Stimulated activated naive CD8-positive, alpha-beta T cell treated with anti-CD3 and anti-CD28 coated beads, Interleukin-15, Interleukin-2, amounts not matched to agents 100 ng/mL and 50 ng/mL, for 24 hours (primary cell): Measurements from ENCODE around the gene PRSS56.

Experiments
- H3K27ac Mint-ChIP-seq: one replicate; pipeline ENCODE4 v1.8.0; 2021; ENCODE audit warnings: mild to moderate bottlenecking, mixed read lengths
- H3K27me3 Mint-ChIP-seq: one replicate; pipeline ENCODE4 v1.8.0; 2021; ENCODE audit warnings: mixed read lengths
- H3K36me3 Mint-ChIP-seq: one replicate; pipeline ENCODE4 v1.8.0; 2021; ENCODE audit warnings: low read depth, mixed read lengths
- H3K4me1 Mint-ChIP-seq: one replicate; pipeline ENCODE4 v1.8.0; 2021; ENCODE audit warnings: low read depth, mixed read lengths
- H3K4me3 Mint-ChIP-seq: one replicate; pipeline ENCODE4 v1.8.0; 2021; ENCODE audit warnings: mild to moderate bottlenecking, mixed read lengths
- H3K9me3 Mint-ChIP-seq: one replicate; pipeline ENCODE4 v1.8.0; 2021; ENCODE audit warnings: mixed read lengths

PRSS56 gene

GRCh38 chr2:232534940-232535651, 14.9 kb downstream of the PRSS56 start:
- Mint-ChIP-seq H3K27me3 (peaks cover 8% of the 10 kb centered on the region), H3K27ac (no peak overlapping the region), H3K9me3 (no peaks in the 10 kb centered on the region), H3K4me1 (peaks cover 5% of the 10 kb centered on the region), H3K36me3 (no peaks in the 10 kb centered on the region), H3K4me3 (no peak overlapping the region)

- H3K27ac Mint-ChIP-seq, result no peak overlapping the region
Observed at GRCh38 chr2:232535761-232536530, 15.8 kb downstream of the PRSS56 start.

DNA sequence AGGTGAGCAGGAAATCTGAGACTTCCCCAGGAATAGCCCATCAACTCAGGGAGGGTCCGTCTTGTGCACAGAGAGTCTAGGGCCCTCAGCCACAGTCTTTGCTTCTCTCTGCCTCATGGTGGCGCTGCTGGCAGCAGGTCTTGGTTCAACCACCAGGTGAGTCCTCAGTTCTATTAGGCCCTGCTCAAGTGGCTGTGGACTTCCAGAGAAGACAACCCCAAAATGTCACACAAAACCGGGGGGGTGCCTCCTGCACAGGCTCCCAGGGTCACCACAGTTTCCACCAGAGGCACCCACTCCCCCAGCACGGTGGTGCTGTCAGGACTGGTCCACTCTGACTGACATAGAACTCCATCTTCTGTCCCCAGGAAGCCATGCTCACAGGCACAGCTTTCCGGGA, 16.9 kb downstream of the PRSS56 start:
- Mint-ChIP-seq H3K27ac (no peak overlapping the region), H3K36me3 (no peaks in the 10 kb centered on the region), H3K9me3 (no peaks in the 10 kb centered on the region), H3K27me3 (peaks cover 5% of the 10 kb centered on the region), H3K4me3 (no peak overlapping the region), H3K4me1 (peaks cover 5% of the 10 kb centered on the region)

More at GRCh38 chr2:232535761-232536530, 15.8 kb downstream of the PRSS56 start:
- H3K4me3 Mint-ChIP-seq, result no peak overlapping the region
- no peaks in the 10 kb centered on the region for H3K36me3 Mint-ChIP-seq
- peaks cover 5% of the 10 kb centered on the region for H3K4me1 Mint-ChIP-seq
- H3K27me3 Mint-ChIP-seq, result peaks cover 5% of the 10 kb centered on the region
- H3K9me3 Mint-ChIP-seq, result no peaks in the 10 kb centered on the region

DNA sequence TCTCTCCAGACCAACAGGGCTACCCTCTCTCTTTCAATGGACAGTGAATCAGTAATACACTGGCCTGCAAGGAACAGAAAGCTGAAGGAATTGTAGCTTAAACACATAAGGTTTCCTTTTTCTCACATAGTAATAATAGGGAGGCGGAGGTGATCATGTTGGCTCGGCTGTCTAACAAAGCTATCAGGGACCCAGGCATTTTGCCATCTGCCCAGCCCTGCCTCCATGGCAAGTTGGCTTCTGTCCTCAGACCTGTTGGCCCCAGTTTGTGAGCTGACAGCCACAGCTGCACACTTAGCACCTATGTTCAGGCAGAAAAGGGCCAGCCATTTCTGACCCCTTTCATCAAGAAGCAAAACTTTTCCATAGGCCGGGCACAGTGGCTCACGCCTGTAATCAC, 17.3 kb downstream of the PRSS56 start:
- Mint-ChIP-seq H3K27me3 (peaks cover 5% of the 10 kb centered on the region), H3K4me3 (no peak overlapping the region), H3K27ac (no peak overlapping the region)

DNA sequence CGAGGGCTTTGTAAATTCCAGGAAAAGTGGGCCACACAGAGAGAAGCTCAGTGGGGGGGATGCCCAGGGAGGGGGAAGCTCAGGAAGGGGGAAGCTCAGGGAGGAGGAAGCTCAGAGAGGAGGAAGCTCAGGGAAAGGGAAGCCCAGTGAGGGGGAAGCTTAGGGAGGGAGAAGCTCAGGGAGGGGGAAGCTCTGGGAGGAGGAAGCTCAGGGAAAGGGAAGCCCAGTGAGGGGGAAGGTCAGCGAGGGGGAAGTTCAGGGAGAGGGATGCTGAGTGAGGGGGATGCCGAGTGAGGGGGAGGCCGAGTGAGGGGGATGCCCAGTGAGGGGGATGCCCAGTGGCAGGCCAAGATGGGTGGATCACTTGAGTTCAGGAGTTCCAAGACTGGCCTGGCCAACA, 18.5 kb downstream of the PRSS56 start:
- H3K36me3 Mint-ChIP-seq, result no peaks in the 10 kb centered on the region
- H3K4me3 Mint-ChIP-seq, result no peak overlapping the region
- peaks cover 5% of the 10 kb centered on the region for H3K4me1 Mint-ChIP-seq
- no peak overlapping the region for H3K27ac Mint-ChIP-seq
- no peaks in the 10 kb centered on the region for H3K9me3 Mint-ChIP-seq
- H3K27me3 Mint-ChIP-seq, result peaks cover 5% of the 10 kb centered on the region

More for the DNA sequence above, 17.3 kb downstream of the PRSS56 start:
- Mint-ChIP-seq H3K4me1 (peaks cover 5% of the 10 kb centered on the region), H3K9me3 (no peaks in the 10 kb centered on the region), H3K36me3 (no peaks in the 10 kb centered on the region)

- Mint-ChIP-seq H3K36me3 (no peaks in the 10 kb centered on the region), H3K27me3 (peaks cover 5% of the 10 kb centered on the region), H3K4me3 (no peak within 1 kb of the TSS), H3K9me3 (no peaks in the 10 kb centered on the region), H3K4me1 (peaks cover 5% of the 10 kb centered on the region), H3K27ac (no peak within 1 kb of the TSS)
Observed at GRCh38 chr2:232539298-232540231, 19.4 kb downstream of the PRSS56 start, which contains the start of gene CHRNG. Gene CHRNG, plus strand, starts transcription at chr2:232539692. Its CDS starts 56 bp downstream, at chr2:232539748.

DNA sequence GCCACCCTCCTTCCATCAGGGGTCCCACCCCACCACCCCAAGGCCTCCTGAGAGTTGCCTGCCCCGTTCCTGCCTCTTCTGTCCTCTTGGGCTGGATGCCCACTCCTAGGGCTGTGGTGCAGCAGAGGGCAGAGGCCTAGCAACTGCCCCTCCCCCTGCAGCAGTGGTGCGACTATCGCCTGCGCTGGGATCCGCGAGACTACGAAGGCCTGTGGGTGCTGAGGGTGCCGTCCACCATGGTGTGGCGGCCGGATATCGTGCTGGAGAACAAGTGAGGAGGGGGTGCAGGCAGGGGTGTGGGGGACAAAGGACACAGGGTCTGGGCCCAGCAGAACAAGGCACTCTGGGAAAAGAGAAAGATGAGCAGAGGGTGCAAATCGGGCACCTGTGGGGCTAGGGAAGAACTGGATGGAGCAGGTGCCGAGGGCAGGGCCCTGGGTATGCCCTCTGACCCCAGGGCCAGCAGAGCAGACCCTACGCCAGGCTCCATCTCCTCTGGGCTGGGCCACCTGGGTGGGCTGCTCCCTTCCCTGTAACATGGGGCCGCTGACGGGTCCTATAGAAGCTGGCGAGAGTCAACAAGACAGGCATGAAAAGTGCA, 20.4 kb downstream of the PRSS56 start:
- Mint-ChIP-seq H3K36me3 (peaks cover 2% of the 10 kb centered on the region), H3K9me3 (no peaks in the 10 kb centered on the region), H3K27me3 (peaks cover 5% of the 10 kb centered on the region), H3K4me1 (peaks cover 5% of the 10 kb centered on the region), H3K4me3 (no peak overlapping the region), H3K27ac (no peak overlapping the region)

DNA sequence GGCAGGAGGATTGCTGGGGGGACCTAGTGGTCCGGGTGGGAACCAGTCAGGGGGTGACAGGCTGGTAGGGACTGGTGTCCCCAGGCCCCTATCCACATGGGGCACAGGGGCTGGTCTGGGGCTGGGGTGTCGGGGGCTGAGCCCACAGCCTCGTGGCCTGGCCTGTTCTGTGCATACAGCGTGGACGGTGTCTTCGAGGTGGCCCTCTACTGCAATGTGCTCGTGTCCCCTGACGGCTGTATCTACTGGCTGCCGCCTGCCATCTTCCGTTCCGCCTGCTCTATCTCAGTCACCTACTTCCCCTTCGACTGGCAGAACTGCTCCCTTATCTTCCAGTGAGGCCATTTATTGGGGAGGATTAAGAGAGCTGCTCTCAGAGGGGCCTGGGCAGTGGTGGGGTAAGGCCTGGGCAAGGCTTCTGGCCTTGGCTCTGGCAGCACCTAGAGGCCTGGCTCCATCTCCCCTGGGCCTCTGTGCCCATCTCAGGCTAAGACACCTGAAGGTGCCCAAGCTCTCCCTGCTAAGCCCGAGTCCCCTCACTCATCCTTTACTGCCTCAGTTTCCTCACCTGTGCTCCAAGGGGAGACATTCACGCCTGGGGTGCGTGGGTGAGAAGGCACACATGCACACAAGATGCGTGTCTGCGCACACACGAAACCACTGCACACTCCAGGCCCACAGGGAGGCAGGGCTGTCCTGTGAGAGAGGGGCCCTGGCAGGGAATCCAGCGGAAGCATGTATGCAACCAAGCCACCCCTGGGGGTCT, 21.2 kb downstream of the PRSS56 start:
- peaks cover 9% of the 10 kb centered on the region for H3K36me3 Mint-ChIP-seq
- H3K4me3 Mint-ChIP-seq, result no peak overlapping the region
- H3K27ac Mint-ChIP-seq, result no peak overlapping the region
- peaks cover 5% of the 10 kb centered on the region for H3K27me3 Mint-ChIP-seq
- no peaks in the 10 kb centered on the region for H3K9me3 Mint-ChIP-seq
- H3K4me1 Mint-ChIP-seq, result peaks cover 6% of the 10 kb centered on the region

DNA sequence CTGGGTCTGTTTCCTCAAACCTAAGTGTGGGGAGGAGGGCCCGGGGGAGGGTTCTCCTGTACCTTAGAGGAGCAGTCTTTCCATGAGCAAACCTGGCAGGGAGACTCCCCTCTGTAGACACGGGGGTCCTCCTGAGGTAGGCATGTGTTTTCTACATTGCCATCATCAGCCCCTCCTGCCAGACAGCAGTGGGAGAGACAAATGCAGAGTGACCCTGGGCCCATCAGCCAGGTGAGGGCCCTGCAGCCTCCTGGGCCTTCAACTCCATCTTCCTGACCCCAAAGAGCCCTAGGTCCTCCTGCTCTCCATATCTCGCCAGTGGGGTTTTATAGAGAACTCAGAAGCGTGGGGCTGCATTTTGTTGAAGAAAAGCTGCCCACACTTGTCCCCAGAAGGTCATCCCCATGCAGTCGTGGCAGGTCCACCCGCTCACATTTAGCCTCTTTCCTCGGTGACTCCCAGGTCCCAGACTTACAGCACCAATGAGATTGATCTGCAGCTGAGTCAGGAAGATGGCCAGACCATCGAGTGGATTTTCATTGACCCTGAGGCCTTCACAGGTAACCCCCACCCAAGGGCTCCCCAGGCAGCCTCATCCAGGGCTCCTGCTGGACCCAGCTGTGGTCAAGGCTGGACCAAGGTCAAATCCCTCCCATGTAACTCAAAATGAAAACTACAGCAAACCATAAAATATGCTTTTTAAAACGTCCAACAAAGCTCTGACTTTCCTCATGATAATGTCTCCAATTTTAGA, 21.9 kb downstream of the PRSS56 start:
- Mint-ChIP-seq H3K27me3 (peaks cover 4% of the 10 kb centered on the region), H3K4me1 (peaks cover 10% of the 10 kb centered on the region), H3K9me3 (no peaks in the 10 kb centered on the region), H3K36me3 (peaks cover 13% of the 10 kb centered on the region), H3K4me3 (no peak overlapping the region), H3K27ac (no peak overlapping the region)

DNA sequence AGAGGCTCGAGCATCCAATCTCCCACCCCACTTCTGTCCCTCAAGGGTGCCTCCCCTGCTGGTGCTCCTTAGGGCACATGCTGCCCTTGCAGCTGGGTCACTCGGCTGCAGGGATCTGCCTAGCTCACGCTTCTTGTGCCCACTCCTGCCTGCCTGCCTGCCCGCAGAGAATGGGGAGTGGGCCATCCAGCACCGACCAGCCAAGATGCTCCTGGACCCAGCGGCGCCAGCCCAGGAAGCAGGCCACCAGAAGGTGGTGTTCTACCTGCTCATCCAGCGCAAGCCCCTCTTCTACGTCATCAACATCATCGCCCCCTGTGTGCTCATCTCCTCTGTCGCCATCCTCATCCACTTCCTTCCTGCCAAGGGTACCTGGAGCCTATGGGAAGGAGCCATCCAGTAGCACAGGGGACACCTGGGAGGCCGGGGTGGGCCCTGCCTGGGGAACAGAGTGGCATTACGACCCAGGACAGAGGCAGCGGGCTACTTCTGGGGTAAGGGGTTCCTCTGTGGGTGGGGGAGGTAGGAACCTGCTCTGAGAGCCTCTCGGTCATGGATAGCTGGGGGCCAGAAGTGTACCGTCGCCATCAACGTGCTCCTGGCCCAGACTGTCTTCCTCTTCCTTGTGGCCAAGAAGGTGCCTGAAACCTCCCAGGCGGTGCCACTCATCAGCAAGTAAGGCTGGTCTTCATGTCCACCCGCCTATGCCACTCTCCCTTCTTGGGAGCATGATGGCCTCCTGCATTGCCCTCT, 22.7 kb downstream of the PRSS56 start:
- Mint-ChIP-seq H3K4me1 (peaks cover 18% of the 10 kb centered on the region), H3K27me3 (no peaks in the 10 kb centered on the region), H3K9me3 (no peaks in the 10 kb centered on the region), H3K4me3 (no peak overlapping the region), H3K27ac (no peak overlapping the region), H3K36me3 (peaks cover 21% of the 10 kb centered on the region)

DNA sequence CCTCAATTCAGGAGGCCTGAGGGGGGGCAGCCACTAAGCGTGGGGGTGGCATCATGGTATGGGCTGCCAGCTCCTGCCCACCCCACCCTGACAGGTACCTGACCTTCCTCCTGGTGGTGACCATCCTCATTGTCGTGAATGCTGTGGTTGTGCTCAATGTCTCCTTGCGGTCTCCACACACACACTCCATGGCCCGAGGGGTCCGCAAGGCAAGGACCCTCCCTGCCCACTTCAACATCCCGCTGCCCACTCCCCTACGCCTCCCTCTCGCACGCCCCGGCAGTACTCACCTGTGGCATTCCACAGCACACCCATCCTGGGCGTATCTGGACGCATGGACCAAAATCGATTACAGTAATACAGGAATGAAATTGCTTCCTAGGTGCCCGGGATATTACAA, 23.3 kb downstream of the PRSS56 start:
- peaks cover 27% of the 10 kb centered on the region for H3K36me3 Mint-ChIP-seq
- no peaks in the 10 kb centered on the region for H3K27me3 Mint-ChIP-seq
- H3K4me1 Mint-ChIP-seq, result peaks cover 24% of the 10 kb centered on the region
- H3K9me3 Mint-ChIP-seq, result peaks cover 2% of the 10 kb centered on the region
- no peak overlapping the region for H3K27ac Mint-ChIP-seq
- no peak overlapping the region for H3K4me3 Mint-ChIP-seq

- no peak overlapping the region for H3K27ac Mint-ChIP-seq
- H3K4me3 Mint-ChIP-seq, result no peak overlapping the region
- peaks cover 5% of the 10 kb centered on the region for H3K9me3 Mint-ChIP-seq
- H3K4me1 Mint-ChIP-seq, result peaks cover 26% of the 10 kb centered on the region
- H3K27me3 Mint-ChIP-seq, result no peaks in the 10 kb centered on the region
- peaks cover 32% of the 10 kb centered on the region for H3K36me3 Mint-ChIP-seq
Observed at GRCh38 chr2:232543928-232544631, 23.9 kb downstream of the PRSS56 start.
